HepG2 (cell line): ENCODE measurements around the gene CD248. TPM values are rescaled to one million over a fixed set of nuclear protein-coding genes. Genes with fewer than 3 reads are reported as not detected.
A peak's percentile ranks its signal among the peaks of the same experiment; 100 is the strongest.

ENCODE experiments used
- CBFB ChIP-seq: sonication (generic); formaldehyde crosslinking; IDR thresholded peaks from 2 replicates; pipeline ENCODE4 v1.4.0; 2020; ENCODE audit warnings: missing genetic modification reagents
- ELF3 ChIP-seq: IDR thresholded peaks from 2 replicates; pipeline ENCODE4 v1.6.1; 2016; ENCODE audit warnings: missing genetic modification reagents, missing compliant biosample characterization
- ESRRA ChIP-seq: sonication (generic); formaldehyde crosslinking; IDR thresholded peaks from 2 replicates; pipeline ENCODE4 v1.5.1; 2020; ENCODE audit warnings: mild to moderate bottlenecking, low read depth, missing genetic modification reagents
- ETV6 ChIP-seq: sonication (generic); formaldehyde crosslinking; conservative IDR thresholded peaks from 2 replicates; pipeline ENCODE4 v1.4.0; 2020; ENCODE audit warnings: missing genetic modification reagents
- EZH2 ChIP-seq: conservative IDR thresholded peaks from 2 replicates; pipeline ENCODE4 v1.6.1; 2012; ENCODE audit warnings: mild to moderate bottlenecking, low read depth, low read length, moderate library complexity
- FOSL1 ChIP-seq: sonication (generic); formaldehyde crosslinking; IDR thresholded peaks from 2 replicates; pipeline ENCODE4 v1.9.0; 2021; ENCODE audit warnings: missing genetic modification reagents, borderline replicate concordance
- FOXK1 ChIP-seq: sonication (generic); formaldehyde crosslinking; IDR thresholded peaks from 2 replicates; pipeline ENCODE4 v1.4.0; 2020; ENCODE audit warnings: low read depth, missing genetic modification reagents, borderline replicate concordance
- MIXL1 ChIP-seq: IDR thresholded peaks from 2 replicates; pipeline ENCODE4 v1.6.1; 2016
- MYC ChIP-seq: sonication (generic); formaldehyde crosslinking; IDR thresholded peaks from 2 replicates; pipeline ENCODE4 v1.9.0; 2021; ENCODE audit warnings: missing genetic modification reagents, borderline replicate concordance
- PHF5A ChIP-seq: IDR thresholded peaks from one replicate; pipeline ENCODE4 v1.6.1; 2018; ENCODE audit warnings: low read depth, missing genetic modification reagents; ENCODE audit not compliant: unreplicated experiment
- RCOR2 ChIP-seq: IDR thresholded peaks from 2 replicates; pipeline ENCODE4 v1.6.1; 2016; ENCODE audit warnings: missing biosample characterization, missing genetic modification reagents
- RFX3 ChIP-seq: IDR thresholded peaks from 2 replicates; pipeline ENCODE4 v1.6.1; 2016; ENCODE audit warnings: missing biosample characterization, missing genetic modification reagents
- RNF2 ChIP-seq: fragments of 450-650 bp; conservative IDR thresholded peaks from 2 replicates; pipeline ENCODE4 v1.6.1; 2016; ENCODE audit warnings: low read depth
- SUZ12 ChIP-seq: fragments of 150-350 bp; IDR thresholded peaks from 2 replicates; pipeline ENCODE4 v1.6.1; 2014; ENCODE audit warnings: low read depth, low read length
- TARDBP ChIP-seq: sonication (generic); formaldehyde crosslinking; IDR thresholded peaks from 2 replicates; pipeline ENCODE4 v1.8.0; 2022; ENCODE audit warnings: mild to moderate bottlenecking, missing genetic modification reagents
- ZKSCAN1 ChIP-seq: fragments of 150-350 bp; IDR thresholded peaks from 2 replicates; pipeline ENCODE4 v1.6.1; 2014; ENCODE audit warnings: low read length
- ZNF12 ChIP-seq: sonication (generic); formaldehyde crosslinking; IDR thresholded peaks from 2 replicates; pipeline ENCODE4 v1.5.0; 2020; ENCODE audit warnings: missing genetic modification reagents
- ZNF567 ChIP-seq: sonication (generic); formaldehyde crosslinking; IDR thresholded peaks from 2 replicates; pipeline ENCODE4 v1.8.1; 2023; ENCODE audit warnings: mild to moderate bottlenecking, missing genetic modification reagents, borderline replicate concordance
- ZNF703 ChIP-seq: sonication (generic); formaldehyde crosslinking; IDR thresholded peaks from 2 replicates; pipeline ENCODE4 v1.5.1; 2020; ENCODE audit warnings: missing genetic modification reagents, mild to moderate bottlenecking, moderate library complexity, borderline replicate concordance
- ZSCAN29 ChIP-seq: sonication (generic); formaldehyde crosslinking; conservative IDR thresholded peaks from 2 replicates; pipeline ENCODE4 v1.4.0; 2020; ENCODE audit warnings: mild to moderate bottlenecking, missing genetic modification reagents
- ZSCAN30 ChIP-seq: sonication (generic); formaldehyde crosslinking; IDR thresholded peaks from 2 replicates; pipeline ENCODE4 v1.5.0; 2020; ENCODE audit warnings: mild to moderate bottlenecking, missing genetic modification reagents
- polyA plus RNA-seq, 8 experiments: library from polyadenylated mRNA; depleted of rRNA in 3 of 8; stranded (reverse) in 7 of 8; unstranded in 1 of 8; fragments of >200 nt; fragmentation: Illumina TruSeq in 4 of 8; extraction: Trizol in 4 of 8; gene quantifications; 2 replicates each; pipeline versions ENCODE4 v1.2.1 to v1.2.3, GENCODE V29; 2011 to 2016; ENCODE audit warnings: low read depth in 4 of 8, missing spikeins in 1 of 8, mixed read lengths in 1 of 8; ENCODE audit not compliant: insufficient read depth in 1 of 8
- total RNA-seq, 5 experiments: library from RNA; depleted of rRNA; stranded (reverse); fragments of >200 nt; fragmentation: Illumina TruSeq; extraction: Trizol; gene quantifications; 2 replicates each; pipeline ENCODE4 v1.2.3, GENCODE V29; 2016; ENCODE audit warnings: low read depth in 1 of 5
- TF ChIP-seq, protein P1 (sequence below): sonication (generic); formaldehyde crosslinking; IDR thresholded peaks from 2 replicates; pipeline ENCODE4 v1.5.0; 2020; ENCODE audit warnings: missing genetic modification reagents
- TF ChIP-seq, protein P2 (sequence below): sonication (generic); formaldehyde crosslinking; IDR thresholded peaks from 2 replicates; pipeline ENCODE4 v1.9.0; 2021; ENCODE audit warnings: missing genetic modification reagents, mild to moderate bottlenecking, borderline replicate concordance
- TF ChIP-seq, protein P3 (sequence below): sonication (generic); formaldehyde crosslinking; IDR thresholded peaks from 2 replicates; pipeline ENCODE4 v1.5.1; 2020; ENCODE audit warnings: missing genetic modification reagents, mild to moderate bottlenecking, borderline replicate concordance
- TF ChIP-seq, protein P4 (sequence below): sonication (generic); formaldehyde crosslinking; conservative IDR thresholded peaks from 2 replicates; pipeline ENCODE4 v1.8.0; 2022; ENCODE audit warnings: low read depth, missing genetic modification reagents

CD248 gene
- total and polyA plus RNA-seq, 2 of the 13 experiments (the other 11 are each of a cell fraction or from before 2014, with no cell fraction given), result 0.25 to 0.35 TPM

- TF ChIP-seq ZKSCAN1 (no peak), ZNF567 (no peak), ZSCAN30 (CRISPR knock-in tag) (no peak), ZNF703 (CRISPR knock-in tag) (no peak), FOXK1 (CRISPR knock-in tag) (peak; percentile 80; the same call in 1 of the 2 replicates), SUZ12 (no peak), RCOR2 (CRISPR knock-in tag) (peak; percentile 58; the same call in 1 of the 2 replicates), EZH2 (no peak), PHF5A (peak; percentile 33), RFX3 (CRISPR knock-in tag) (no peak), ZSCAN29 (CRISPR knock-in tag) (no peak), MIXL1 (peak; percentile 35; the same call in 1 of the 2 replicates), CBFB (CRISPR knock-in tag) (peak; percentile 66; the same call in 1 of the 2 replicates), ELF3 (CRISPR knock-in tag) (no peak), RNF2 (no peak), ZNF12 (CRISPR knock-in tag) (no peak), MYC (no peak; the same call in 1 of the 2 replicates), ESRRA (no peak), TARDBP (CRISPR knock-in tag) (peak; percentile 34; the same call in 1 of the 2 replicates), FOSL1 (no peak), ETV6 (no peak)
- TF ChIP-seq, protein P1, sequence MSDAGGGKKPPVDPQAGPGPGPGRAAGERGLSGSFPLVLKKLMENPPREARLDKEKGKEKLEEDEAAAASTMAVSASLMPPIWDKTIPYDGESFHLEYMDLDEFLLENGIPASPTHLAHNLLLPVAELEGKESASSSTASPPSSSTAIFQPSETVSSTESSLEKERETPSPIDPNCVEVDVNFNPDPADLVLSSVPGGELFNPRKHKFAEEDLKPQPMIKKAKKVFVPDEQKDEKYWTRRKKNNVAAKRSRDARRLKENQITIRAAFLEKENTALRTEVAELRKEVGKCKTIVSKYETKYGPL, result no peak
- TF ChIP-seq, protein P2, sequence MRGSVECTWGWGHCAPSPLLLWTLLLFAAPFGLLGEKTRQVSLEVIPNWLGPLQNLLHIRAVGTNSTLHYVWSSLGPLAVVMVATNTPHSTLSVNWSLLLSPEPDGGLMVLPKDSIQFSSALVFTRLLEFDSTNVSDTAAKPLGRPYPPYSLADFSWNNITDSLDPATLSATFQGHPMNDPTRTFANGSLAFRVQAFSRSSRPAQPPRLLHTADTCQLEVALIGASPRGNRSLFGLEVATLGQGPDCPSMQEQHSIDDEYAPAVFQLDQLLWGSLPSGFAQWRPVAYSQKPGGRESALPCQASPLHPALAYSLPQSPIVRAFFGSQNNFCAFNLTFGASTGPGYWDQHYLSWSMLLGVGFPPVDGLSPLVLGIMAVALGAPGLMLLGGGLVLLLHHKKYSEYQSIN, result no peak
- TF ChIP-seq, protein P3, sequence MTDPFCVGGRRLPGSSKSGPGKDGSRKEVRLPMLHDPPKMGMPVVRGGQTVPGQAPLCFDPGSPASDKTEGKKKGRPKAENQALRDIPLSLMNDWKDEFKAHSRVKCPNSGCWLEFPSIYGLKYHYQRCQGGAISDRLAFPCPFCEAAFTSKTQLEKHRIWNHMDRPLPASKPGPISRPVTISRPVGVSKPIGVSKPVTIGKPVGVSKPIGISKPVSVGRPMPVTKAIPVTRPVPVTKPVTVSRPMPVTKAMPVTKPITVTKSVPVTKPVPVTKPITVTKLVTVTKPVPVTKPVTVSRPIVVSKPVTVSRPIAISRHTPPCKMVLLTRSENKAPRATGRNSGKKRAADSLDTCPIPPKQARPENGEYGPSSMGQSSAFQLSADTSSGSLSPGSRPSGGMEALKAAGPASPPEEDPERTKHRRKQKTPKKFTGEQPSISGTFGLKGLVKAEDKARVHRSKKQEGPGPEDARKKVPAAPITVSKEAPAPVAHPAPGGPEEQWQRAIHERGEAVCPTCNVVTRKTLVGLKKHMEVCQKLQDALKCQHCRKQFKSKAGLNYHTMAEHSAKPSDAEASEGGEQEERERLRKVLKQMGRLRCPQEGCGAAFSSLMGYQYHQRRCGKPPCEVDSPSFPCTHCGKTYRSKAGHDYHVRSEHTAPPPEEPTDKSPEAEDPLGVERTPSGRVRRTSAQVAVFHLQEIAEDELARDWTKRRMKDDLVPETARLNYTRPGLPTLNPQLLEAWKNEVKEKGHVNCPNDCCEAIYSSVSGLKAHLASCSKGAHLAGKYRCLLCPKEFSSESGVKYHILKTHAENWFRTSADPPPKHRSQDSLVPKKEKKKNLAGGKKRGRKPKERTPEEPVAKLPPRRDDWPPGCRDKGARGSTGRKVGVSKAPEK (CRISPR knock-in tag), result 0 out of 2 replicates have a peak, but pooled peaks have one; percentile 64
- TF ChIP-seq, protein P4, sequence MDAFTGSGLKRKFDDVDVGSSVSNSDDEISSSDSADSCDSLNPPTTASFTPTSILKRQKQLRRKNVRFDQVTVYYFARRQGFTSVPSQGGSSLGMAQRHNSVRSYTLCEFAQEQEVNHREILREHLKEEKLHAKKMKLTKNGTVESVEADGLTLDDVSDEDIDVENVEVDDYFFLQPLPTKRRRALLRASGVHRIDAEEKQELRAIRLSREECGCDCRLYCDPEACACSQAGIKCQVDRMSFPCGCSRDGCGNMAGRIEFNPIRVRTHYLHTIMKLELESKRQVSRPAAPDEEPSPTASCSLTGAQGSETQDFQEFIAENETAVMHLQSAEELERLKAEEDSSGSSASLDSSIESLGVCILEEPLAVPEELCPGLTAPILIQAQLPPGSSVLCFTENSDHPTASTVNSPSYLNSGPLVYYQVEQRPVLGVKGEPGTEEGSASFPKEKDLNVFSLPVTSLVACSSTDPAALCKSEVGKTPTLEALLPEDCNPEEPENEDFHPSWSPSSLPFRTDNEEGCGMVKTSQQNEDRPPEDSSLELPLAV (CRISPR knock-in tag), result no peak
Observed at GRCh38 chr11:66347425-66348276, 30.8 kb upstream of the CD248 start, which contains the start of gene B4GAT1 (continued).
